GM21576 (cell line): ENCODE measurements around the gene PEAR1.

ENCODE experiments used
- ATAC-seq: cut with Tn5 transposase; IDR thresholded peaks from one replicate; pipeline ENCODE4 v1.9.1; 2021; ENCODE audit warnings: mild to moderate bottlenecking, moderate library complexity; ENCODE audit not compliant: unreplicated experiment

Gene PEAR1

GRCh38 chr1:156893048-156893953 lies at the start of gene PEAR1:
TSS of gene PEAR1 (plus strand) at chr1:156893718. CDS start at chr1:156903927, 10,209 bp downstream.
- no peak for ATAC-seq

GRCh38 chr1:156844102-156844501 lies 49.4 kb upstream of the PEAR1 start:
- no peak for ATAC-seq

GRCh38 chr1:156844638-156845037 lies 48.9 kb upstream of the PEAR1 start:
- no peak for ATAC-seq

- ATAC-seq, result no peak
Measured at GRCh38 chr1:156845055-156845952, 48.2 kb upstream of the PEAR1 start.

DNA sequence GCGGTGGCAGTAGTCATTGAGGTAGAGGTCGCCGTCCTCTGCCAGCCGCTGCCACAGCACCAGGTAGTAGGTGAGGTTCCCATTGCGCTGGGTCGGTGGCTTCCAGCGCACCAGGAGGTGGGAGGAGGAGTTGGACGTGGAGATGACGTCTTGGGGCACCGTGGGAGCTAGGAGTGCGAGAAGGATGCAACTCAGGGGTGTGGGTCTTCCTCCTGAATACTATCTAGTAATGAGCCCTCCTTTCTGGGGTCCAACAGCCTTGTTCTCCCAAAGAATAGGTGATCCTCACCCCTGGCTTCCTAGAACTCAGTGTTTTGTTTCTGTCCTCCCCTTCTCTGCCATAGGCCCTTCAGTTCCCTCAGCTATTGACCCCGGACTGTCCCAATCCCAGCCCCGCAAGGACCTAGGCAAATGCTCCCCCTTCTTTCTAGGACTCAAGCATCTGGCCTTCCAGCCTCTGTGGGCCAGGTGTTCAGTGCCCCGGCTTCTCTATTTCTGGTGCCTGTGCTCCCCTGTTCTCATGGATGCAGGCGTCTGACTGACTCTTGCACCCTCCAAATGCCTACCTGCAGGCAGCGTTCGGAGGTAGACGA lies 47.5 kb upstream of the PEAR1 start:
- ATAC-seq, result no peak

GRCh38 chr1:156846643-156847042 lies 46.9 kb upstream of the PEAR1 start:
- ATAC-seq, result no peak

- no peak for ATAC-seq
Measured at GRCh38 chr1:156847591-156848460, 45.7 kb upstream of the PEAR1 start.

GRCh38 chr1:156848461-156849150 lies 44.9 kb upstream of the PEAR1 start:
- ATAC-seq, result no peak

GRCh38 chr1:156849151-156849496 lies 44.4 kb upstream of the PEAR1 start:
- no peak for ATAC-seq

GRCh38 chr1:156851779-156852417 lies 41.6 kb upstream of the PEAR1 start:
- no peak for ATAC-seq

- no peak for ATAC-seq
Measured at GRCh38 chr1:156852418-156852874, 41.1 kb upstream of the PEAR1 start.

GRCh38 chr1:156853761-156854160 lies 39.8 kb upstream of the PEAR1 start:
- ATAC-seq, result no peak

- ATAC-seq, result no peak
Measured at GRCh38 chr1:156854634-156855033, 38.9 kb upstream of the PEAR1 start.

DNA sequence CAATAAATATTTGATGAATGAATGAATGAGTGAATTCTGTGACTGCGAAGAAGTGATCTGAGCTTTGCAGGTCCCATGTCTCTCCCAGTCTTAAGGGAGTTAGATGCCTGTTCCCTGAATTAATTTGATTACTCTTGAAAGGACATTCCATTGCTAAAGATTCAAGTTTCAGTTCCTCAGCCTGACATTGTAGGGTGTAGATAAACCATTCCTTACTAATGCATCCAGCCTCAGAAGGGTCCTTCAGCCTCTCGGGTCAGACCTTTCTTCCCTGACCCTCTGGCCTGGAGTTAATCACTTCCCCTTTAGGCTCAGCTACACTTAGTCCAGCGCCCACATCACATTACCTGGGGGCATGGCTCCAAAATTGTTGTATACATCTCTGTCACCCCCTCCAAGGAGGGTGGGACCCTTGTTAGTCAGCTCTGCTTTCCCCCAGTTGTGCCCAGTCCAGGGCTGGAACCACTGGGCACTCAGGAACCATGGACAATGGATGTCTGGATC lies 37.2 kb upstream of the PEAR1 start:
- no peak for ATAC-seq

DNA sequence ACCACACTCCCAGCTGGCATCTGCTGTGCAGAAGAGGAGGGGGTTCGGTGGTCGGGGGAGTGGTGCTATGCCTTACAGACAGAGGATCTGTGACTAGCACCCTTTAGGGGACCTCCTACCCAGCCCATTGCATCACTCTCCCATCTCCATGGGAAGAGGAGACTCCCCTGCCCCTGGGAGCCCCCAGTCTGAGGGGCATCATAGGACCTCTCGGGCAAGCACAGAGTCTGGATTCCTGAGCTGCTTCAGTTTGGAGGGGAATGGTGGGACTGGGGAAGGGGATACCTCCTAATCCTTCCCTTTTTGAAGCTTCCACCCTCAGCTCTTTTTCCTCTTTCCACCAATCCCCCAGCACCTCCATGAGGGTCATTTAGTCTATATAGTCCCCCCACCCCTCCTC lies 36.0 kb upstream of the PEAR1 start:
- no peak for ATAC-seq

DNA sequence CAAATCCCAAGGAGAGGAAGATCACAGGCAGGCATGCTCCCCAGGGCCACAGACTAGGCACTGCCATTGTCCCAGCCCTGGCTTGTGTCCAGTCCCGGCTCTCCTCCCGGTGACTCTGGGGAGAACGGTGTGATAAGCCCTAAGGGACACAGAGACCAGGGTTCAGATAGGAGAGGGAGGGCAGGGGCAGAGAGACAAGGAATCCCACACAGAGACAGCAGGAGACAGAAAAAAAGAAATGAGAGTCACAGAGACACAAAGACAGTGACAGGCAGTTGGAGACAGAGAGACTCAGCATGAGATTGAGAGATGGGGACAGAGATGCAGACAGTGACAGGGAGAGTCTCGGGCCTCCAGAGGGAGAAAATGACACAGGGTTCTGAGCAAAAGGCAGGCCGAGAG lies 35.0 kb upstream of the PEAR1 start:
- no peak for ATAC-seq

- no peak for ATAC-seq
Measured at GRCh38 chr1:156858959-156859522, 34.5 kb upstream of the PEAR1 start, which contains the start of gene INSRR. TSS of gene INSRR (minus strand) at chr1:156859117. CDS start at chr1:156858621, 496 bp downstream.

DNA sequence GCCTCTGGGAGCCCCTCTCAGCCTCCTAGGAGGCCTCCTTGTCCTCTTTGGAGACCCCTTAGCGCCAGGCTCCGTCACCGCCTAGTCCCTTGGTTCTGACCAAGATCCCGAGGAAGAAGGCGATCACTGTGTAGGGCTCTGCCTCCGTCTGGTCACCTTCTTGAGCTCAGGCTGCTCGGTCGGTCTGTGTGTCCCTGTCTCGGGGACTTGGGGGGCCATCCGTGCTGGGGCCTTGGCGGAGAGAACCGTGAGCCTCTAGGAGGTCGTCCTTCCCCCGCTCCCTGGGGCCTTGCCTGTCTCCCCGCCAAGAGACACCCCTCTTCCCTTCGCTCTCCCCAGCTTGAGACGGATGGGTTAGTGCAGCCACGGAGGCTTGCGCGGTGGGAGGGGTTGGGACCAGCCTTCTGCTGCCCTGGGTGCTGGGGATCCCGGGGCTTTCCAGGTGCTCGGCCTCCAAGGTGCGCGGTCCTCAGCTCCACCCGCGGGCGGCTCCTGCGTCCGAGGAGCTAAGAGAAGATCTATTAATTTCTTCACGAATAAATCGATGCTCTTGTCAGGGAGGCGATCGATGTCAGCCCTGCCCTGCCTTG lies 33.9 kb upstream of the PEAR1 start:
- no peak for ATAC-seq
